Neural progenitor cell (in vitro differentiated cells): ENCODE measurements around the gene SPRY2.

Source experiments
- EZH2phosphoT487 ChIP-seq: fragments of 200-600 bp; sonication (generic); IDR thresholded peaks from 2 replicates; pipeline ENCODE4 v1.6.1; 2017; ENCODE audit warnings: antibody characterized with exemption
- TF ChIP-seq, protein P1 (sequence below): fragments of 200-600 bp; sonication (generic); IDR thresholded peaks from 2 replicates; pipeline ENCODE4 v1.5.1; 2017; ENCODE audit warnings: antibody characterized with exemption, mild to moderate bottlenecking

DNA sequence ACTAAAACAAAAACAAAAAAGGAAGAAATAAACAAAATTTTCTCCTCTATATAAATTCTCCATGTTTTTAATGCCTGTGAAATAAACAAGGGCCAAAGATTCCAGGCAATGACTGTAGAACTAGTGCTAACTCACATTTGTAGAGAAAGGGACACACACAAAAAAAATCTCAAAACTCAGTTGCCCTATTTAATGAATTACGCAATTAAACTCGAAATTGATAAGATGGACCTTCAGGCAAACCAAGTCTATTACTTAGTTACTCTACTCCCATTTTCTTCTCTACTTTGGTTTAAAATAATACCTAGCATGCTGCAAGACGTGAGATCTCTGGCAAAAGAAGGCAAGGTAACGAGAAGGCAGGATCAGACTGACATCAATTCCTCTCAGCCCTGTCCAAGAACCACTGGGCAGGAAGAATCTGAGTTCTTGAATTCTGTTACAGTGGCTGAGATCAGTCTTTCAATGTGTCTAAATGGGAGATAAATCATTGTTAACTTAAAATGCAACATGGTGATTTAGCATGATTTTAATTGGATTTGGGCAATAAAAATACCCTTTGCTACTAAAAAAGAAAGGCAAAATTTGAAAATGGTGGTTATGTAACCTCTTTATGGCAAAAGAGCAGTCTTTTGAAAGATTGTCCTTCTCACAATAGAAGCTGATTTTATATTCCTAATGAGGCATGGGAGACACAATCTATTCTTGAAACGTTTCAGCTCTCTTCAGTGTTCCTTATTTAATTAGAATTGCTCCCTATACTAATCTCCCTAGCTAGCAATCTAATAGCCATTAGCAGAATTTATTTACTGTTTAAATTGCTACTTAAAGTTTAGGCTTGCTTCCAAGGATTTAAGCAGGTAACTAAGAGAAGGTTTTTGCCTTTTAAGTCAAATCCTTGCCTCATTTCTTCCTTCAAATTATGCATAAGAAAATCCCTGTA lies 25.9 kb downstream of the SPRY2 start:
- TF ChIP-seq, protein P1, sequence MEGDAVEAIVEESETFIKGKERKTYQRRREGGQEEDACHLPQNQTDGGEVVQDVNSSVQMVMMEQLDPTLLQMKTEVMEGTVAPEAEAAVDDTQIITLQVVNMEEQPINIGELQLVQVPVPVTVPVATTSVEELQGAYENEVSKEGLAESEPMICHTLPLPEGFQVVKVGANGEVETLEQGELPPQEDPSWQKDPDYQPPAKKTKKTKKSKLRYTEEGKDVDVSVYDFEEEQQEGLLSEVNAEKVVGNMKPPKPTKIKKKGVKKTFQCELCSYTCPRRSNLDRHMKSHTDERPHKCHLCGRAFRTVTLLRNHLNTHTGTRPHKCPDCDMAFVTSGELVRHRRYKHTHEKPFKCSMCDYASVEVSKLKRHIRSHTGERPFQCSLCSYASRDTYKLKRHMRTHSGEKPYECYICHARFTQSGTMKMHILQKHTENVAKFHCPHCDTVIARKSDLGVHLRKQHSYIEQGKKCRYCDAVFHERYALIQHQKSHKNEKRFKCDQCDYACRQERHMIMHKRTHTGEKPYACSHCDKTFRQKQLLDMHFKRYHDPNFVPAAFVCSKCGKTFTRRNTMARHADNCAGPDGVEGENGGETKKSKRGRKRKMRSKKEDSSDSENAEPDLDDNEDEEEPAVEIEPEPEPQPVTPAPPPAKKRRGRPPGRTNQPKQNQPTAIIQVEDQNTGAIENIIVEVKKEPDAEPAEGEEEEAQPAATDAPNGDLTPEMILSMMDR, result no peak
- no peak for TF ChIP-seq EZH2phosphoT487
